NCI-H128 (cell line): ENCODE results near the gene CCDC171.
A peak's percentile ranks its signal among the peaks of the same experiment; 100 is the strongest.

Experiments used
- DNase-seq: peaks from one replicate; lab custom pipeline; 2025; ENCODE audit not compliant: unreplicated experiment; lab: John Stamatoyannopoulos, UW

Gene CCDC171

DNA sequence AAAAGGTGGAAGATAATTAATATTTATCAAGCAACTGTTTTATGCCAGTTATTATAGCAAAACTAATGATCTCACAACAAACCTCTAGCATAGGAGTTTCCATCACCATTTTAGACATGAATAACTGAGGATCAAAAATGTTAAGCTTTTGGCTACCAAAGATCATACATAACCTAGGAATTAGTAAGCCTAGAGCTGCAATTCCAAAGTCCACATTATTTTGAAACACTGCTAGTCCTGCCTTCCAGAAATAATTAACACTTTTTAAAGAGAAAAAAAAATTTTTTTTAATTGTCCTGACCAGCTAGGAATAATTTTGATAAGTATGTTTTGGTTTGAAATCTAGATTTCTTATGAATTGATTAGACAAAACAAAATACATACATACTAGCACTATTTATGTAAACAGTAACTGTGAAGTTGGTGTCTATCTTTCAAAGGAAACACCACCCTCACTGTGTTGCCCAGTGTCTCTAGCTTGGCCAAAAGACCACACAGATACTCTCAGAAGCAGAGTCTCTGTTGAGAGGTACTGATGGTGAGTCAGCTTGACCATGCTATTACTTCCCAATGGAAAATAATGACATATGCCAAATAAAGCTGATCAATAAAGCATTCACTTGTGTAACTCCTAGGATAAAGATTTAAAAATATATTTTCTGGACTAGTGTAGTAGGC lies 422.4 kb downstream of the CCDC171 start:
- no peak for DNase-seq

DNA sequence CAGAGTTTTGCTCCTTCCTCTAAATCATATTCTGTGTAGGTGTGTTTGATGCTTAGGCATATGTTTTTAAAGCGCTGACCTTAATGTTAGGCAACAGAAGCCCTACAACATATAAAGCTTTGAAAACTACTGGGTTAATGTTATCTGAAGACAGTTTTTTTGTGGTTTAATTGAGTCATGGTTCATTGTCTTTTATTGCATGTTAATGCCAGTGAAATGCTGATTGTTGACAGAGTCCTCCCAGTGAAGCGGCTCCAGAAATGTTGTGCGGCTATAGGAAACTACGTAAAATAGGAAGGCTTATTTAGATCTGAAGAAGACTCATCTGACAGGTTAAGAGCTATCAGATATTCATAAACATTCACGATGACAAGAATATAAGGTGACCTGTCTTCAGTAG lies 424.6 kb downstream of the CCDC171 start:
- DNase-seq, result no peak

DNA sequence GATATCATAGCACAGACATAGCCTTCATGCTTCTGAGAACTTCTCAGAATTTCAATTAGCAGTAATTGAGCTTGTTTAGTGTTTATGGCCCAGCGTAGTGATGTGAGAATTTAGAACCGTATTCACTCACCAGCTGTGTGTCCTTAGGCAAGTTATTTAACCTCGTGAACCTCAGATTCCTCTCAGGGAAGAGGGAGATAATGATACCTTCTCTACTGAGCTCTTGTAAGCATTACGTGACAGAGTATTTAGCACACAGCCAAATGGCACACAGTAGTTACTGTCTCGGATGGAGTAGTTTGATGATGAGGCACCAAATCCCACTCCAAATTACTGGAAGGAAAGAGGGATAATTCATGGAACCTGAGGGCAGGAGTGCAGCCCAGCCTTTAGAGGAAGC lies 429.3 kb downstream of the CCDC171 start:
- no peak for DNase-seq

DNA sequence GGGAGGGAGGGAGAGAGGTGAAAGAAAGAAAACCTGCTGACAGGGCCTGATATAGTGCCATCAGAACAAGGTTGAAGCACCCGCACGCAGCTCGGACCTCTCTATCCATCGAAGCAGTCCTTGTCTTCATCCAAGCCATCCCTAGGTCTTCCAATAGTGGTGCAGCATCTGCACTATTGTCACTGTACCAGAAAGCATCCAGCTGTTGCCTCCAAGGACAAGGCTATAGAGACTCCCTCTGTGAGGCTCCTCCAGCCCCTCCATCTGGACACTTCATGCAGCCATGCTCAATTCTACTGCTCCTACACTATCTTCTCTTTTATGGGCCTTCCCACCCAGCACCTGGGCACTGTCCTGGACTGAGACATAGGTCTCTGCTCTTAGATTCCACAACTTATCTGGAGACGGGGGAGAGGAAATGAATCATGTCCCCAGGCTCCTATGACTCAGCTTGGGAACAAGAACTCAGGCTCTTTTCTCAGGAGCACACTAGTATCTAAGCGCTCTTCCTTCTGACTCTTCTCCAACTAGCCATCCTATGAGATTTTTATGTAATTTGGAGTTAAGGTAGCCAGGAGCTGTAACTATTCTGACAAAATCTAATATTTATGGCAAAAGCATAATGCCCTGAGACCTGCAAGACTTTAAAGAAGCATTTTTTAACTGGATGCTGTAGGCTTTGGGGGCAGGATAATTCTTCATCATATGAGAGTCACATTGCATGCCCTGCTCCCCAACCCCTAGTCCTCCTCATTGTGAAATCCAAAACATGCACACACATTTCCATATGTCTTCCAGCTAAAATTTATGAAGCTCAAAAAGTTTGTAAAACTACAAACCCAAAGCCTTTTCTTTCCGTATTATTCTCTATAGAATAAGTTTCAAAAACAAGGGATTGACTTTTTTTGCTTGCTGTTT lies 446.8 kb downstream of the CCDC171 start:
- DNase-seq, result no peak

DNA sequence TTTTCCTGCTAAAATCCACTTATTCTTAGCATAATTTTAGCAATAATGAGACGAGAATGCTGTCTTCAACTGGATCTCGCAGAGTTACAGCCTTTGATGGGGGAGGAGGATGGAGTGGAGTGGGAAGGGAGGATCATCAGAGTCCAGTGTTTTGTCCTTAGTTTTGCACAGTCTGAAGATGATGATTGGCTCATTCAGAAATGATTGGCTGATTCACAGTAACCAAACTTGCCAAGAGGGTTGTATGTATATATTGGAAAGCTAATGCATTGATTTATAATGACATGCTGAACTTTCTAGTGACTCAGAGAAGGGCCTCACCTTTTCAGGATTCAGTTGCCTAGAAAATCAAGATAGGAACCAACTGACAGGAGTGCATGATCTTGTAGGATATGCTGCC lies 448.0 kb downstream of the CCDC171 start:
- no peak for DNase-seq

DNA sequence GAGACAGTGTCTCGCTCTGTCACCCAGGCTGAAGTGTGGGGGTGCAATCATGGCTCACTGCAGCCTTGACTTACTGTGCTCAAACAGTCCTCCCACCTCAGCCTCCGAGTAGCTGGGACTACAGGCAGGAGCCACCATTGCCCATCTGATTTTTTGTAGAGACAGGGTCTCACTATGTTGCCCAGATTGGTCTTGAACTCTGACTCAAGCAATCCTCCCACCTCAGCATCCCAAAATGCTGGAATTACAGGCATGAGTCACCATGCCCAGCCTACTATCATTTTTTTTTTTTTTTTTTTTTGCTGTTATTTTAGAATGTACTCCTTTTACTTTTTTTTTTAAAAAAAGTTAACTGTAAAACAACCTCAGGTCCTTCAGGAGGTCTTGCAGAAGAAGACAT lies 449.0 kb downstream of the CCDC171 start:
- no peak for DNase-seq

GRCh38 chr9:16002816-16003215 lies 450.0 kb downstream of the CCDC171 start:
- no peak for DNase-seq

DNA sequence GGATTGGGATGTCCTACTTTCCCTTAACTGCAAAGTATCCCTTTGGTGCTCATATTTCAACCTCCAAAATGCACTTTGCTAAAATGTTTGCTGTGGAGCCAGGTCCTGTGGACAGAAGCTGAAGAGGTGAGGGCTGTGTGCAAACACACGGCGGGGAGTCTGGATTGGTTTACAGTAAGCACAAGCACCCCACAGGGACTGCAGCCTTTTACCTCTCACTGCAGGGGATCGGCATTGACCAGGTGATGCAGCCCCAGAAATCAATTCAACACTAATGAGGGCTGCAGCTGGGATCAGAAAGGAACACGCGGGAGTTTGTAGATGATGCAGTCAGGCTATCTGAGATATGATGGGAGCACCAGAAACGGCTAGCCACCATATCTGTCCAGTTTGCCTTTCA lies 450.9 kb downstream of the CCDC171 start:
- peak; percentile 63 for DNase-seq

DNA sequence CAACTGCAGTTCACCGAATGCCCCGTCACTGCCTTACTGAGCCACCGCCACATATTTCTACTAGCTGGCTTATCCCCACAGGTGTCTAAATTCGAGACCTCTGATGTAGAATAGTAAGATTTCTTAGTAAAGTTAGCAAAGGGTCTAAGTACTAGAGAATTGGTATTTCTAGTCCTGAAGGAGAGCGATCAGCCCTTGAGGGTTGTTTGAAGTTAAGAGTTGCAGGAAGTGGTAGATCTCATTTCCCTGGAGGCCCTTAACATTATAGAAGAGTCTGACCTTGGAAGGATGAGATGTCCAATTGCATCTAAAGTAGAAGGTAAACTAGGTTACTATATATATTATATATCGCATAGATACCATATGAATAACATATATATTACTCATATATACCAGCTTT lies 451.8 kb downstream of the CCDC171 start:
- no peak for DNase-seq

DNA sequence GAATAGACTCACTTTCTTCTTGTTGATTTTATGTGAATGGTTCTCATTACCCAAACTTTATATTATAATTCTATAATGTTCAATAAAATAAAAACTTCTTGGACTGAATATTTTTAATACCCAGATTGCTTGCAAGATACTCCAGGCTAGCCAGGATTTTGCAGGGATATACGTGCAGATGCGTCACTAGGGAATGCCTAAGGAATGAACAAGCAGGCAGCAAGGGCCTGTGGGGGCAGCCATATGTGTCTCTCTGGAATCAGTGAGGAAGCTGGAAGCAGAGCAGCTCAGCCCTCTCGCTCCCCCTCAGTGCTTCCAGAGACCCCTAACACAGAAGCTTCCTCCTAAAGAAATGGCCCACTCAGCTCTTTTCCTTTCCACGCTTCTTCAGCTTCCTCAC lies 457.4 kb downstream of the CCDC171 start:
- no peak for DNase-seq

DNA sequence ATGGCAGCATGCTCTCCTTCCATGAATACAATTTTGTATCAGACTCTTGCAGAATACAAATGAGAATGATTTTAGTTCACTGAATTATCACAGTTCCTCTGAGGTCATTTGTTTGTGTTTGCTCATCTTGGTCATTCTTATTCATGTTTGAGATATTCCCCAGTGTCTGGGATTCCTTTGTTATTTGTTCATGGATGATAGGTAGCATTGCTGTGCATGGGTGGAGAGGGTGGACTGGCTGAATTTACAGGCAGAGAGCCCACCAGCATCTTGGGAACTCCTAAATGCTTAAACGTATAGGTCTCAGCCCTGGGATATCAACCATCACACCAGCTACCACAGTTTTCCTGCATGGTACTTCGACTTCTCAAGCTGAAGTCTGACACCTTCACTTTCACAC lies 459.8 kb downstream of the CCDC171 start:
- no peak for DNase-seq

- no peak for DNase-seq
Observed at GRCh38 chr9:16013366-16013765, 460.5 kb downstream of the CCDC171 start.

DNA sequence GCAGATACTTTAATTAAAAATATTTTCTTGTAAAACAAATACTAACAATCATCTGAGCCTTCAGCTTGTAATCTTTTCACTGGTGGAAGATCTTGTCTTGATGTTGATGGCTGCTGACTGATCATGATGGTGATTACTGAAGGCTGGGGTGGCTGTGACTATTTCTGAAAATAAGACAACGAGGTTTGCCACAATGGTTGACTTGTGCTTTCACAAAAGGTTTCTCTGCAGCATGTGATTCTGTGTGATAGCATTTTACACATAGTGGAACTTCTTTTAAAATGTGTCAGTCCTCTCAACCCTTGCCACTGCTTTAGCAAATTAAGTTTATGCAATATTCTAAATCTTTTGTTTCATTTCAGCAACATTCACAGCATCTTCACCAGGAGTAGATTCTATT lies 461.0 kb downstream of the CCDC171 start:
- DNase-seq, result no peak

GRCh38 chr9:16022228-16022627 lies 469.4 kb downstream of the CCDC171 start:
- DNase-seq, result no peak

GRCh38 chr9:16023446-16023845 lies 470.6 kb downstream of the CCDC171 start:
- DNase-seq, result no peak
